Astrocyte of the spinal cord (primary cell): Measurements from ENCODE around the gene VIPR2.

Source experiments
- DNase-seq: peaks from one replicate; pipeline ENCODE4 v3.0.0; 2011; ENCODE audit warnings: low read depth, low spot score
- H3K4me3 ChIP-seq: 2 replicates; pipeline ENCODE4 v1.5.1; 2011; ENCODE audit warnings: low read depth, mild to moderate bottlenecking, low read length, moderate library complexity
- CTCF ChIP-seq: IDR thresholded peaks from 2 replicates; pipeline ENCODE4 v1.5.1; 2012; ENCODE audit warnings: low read depth, mild to moderate bottlenecking, low read length, inconsistent platforms
- in situ Hi-C: cut with HindIII; loops from 2 replicates; pipeline ENCODE4 v1.10.0; 2017; ENCODE audit warnings: low sequenced_read_pairs

Gene VIPR2

GRCh38 chr7:159141167-159141566 is 3.5 kb downstream of the VIPR2 start:
- in situ Hi-C loops = no loop called here
- H3K4me3 ChIP-seq = no peak overlapping the region
- TF ChIP-seq CTCF = no peak
- no peak for DNase-seq

- H3K4me3 ChIP-seq = no peak overlapping the region
- in situ Hi-C loops = no loop called here
- DNase-seq = no peak
- no peak for TF ChIP-seq CTCF
These were observed 4.3 kb downstream of the VIPR2 start for GRCh38 chr7:159140170-159140910.

GRCh38 chr7:159139639-159140038 is 5.0 kb downstream of the VIPR2 start:
- H3K4me3 ChIP-seq = no peak overlapping the region
- in situ Hi-C loops = no loop called here
- no peak for TF ChIP-seq CTCF
- DNase-seq = no peak

GRCh38 chr7:159139202-159139601 is 5.5 kb downstream of the VIPR2 start:
- no peak for DNase-seq
- no peak overlapping the region for H3K4me3 ChIP-seq
- no peak for TF ChIP-seq CTCF
- in situ Hi-C loops = no loop called here

GRCh38 chr7:159138508-159138907 is 6.2 kb downstream of the VIPR2 start:
- TF ChIP-seq CTCF = no peak
- DNase-seq = no peak
- in situ Hi-C loops = no loop called here
- no peak overlapping the region for H3K4me3 ChIP-seq

GRCh38 chr7:159137906-159138305 is 6.8 kb downstream of the VIPR2 start:
- no peak for DNase-seq
- no peak for TF ChIP-seq CTCF
- in situ Hi-C loops = no loop called here
- H3K4me3 ChIP-seq = no peak overlapping the region

- in situ Hi-C loops = no loop called here
- no peak overlapping the region for H3K4me3 ChIP-seq
- no peak for TF ChIP-seq CTCF
These were observed 7.8 kb downstream of the VIPR2 start for GRCh38 chr7:159136846-159137245.

More at GRCh38 chr7:159136846-159137245, 7.8 kb downstream of the VIPR2 start:
- DNase-seq = no peak
